LNCAP (cell line): ENCODE data around the gene DNAAF1.

Experiments
- CTCF ChIP-seq: fragments of 450-650 bp; IDR thresholded peaks from 2 replicates; pipeline ENCODE4 v1.5.1; 2017; ENCODE audit warnings: mild to moderate bottlenecking

The DNAAF1 gene

GRCh38 chr16:84117494-84117843, 27.6 kb upstream of the DNAAF1 start:
- no peak for TF ChIP-seq CTCF

- TF ChIP-seq CTCF: no peak
Observed at GRCh38 chr16:84119368-84119767, 25.7 kb upstream of the DNAAF1 start.

GRCh38 chr16:84120023-84120422, 25.1 kb upstream of the DNAAF1 start:
- no peak for TF ChIP-seq CTCF

- TF ChIP-seq CTCF: no peak
Observed at GRCh38 chr16:84121007-84121406, 24.1 kb upstream of the DNAAF1 start.

- TF ChIP-seq CTCF: no peak
Observed at GRCh38 chr16:84124257-84125073, 20.6 kb upstream of the DNAAF1 start.

- no peak for TF ChIP-seq CTCF
Observed at GRCh38 chr16:84131117-84131516, 14.0 kb upstream of the DNAAF1 start.

GRCh38 chr16:84132527-84133285, 12.4 kb upstream of the DNAAF1 start:
- TF ChIP-seq CTCF: no peak
